Measurements from ENCODE around the gene NEXN.
"Not testable (repeated sequence)": the region's sequence is repeated elsewhere in the genome, so short reads cannot be mapped to it uniquely, and the experiment has no call there.

The NEXN gene

DNA sequence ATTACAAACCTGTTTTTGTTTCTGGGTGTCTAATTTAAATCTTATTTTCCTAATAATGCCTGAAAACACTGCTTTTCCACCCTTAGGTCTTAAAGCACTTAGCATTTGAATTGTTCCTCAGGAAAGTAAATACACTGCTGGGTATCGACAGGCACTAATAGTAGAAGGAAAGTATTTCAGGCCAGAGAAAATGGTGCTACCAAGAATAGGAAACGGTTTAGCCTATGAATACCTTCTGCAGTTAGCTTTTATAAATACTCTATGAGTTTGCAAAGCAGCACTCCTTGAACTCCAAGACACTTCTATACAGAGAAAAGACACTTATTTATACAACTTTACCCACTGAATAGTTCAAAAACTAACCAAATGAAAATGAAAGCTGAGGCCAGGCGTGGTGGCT lies 83.7 kb downstream of the NEXN start:
- no peak for DNase-seq

DNA sequence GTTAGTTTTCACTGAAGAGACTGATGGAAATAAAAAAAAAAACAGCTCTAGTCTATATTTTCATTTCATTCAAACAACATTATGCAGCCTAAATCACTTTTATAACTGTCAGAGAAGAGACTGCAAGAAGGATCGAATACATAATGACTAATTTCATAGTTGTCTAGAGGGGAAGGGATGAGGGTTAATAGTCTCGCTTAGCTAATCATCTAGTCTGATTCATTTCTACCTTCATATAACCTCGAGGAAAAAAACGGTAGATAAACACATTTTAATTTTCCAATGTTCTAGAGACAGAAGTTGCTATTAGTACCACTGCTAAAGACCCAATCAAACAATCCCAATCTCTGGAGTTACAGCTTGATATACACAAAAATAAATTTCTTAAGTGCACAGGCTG lies 87.0 kb downstream of the NEXN start:
- DNase-seq = no peak

DNA sequence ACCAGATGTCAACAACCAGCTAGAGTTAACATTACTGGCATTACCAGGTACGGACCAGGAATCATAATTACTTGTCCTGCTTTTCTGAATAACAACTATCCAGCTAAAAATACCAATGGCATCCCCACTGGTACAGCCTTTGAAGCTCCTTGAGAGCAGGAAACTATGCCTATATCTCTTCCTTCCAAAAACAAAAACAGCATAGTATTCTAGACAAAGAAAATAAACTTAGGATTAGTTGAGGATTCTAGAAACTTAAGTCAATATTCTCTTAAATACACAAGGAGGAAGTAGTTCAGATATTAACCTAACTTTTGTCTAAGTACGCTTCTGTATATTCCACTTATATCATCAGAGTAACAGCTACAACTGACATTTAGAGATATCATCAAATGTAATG lies 87.5 kb downstream of the NEXN start:
- DNase-seq = no peak

DNA sequence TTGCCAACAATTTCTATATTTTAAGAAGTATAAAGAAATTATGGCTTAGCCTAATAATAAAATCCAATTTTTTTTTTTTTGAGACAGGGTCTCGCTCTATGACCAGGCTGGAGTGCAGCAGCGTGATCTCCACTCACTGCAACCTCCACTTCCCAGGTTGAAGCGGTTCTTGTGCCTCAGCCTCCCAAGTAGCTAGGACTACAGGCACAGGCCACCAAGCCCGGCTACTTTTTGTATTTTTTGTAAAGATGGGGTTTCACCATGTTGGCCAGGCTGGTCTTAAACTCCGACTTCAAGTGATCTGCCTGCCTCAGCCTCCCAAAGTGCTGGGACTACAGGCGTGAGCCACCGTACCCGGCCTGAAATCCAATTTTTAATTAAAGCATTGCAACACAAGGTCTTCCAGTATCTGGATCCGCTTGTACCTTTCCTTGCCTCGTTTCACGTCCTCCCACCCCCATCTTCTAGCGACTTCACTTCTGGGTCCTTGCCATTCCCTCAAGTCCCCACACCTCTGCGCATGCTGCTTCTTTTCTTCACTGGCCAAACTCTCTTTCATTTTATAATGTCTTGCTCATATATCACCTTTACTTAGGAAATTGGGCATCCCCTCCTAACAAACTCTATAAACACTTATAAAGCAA lies 88.1 kb downstream of the NEXN start:
- DNase-seq = no peak

DNA sequence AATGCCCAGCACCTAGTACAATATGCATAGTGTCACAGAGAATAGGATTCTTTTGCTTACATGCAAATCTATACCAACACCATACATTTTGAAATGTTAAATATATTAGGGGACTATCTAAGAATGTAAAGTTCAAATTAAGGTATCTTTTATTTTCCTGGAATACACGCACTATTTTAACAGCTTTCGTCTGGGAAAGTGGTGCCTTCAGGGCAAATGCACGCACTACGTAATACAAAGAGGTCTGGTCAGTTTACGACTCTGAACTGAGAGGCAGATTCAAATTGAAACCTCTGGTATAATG lies 89.5 kb downstream of the NEXN start:
- DNase-seq = no peak

DNA sequence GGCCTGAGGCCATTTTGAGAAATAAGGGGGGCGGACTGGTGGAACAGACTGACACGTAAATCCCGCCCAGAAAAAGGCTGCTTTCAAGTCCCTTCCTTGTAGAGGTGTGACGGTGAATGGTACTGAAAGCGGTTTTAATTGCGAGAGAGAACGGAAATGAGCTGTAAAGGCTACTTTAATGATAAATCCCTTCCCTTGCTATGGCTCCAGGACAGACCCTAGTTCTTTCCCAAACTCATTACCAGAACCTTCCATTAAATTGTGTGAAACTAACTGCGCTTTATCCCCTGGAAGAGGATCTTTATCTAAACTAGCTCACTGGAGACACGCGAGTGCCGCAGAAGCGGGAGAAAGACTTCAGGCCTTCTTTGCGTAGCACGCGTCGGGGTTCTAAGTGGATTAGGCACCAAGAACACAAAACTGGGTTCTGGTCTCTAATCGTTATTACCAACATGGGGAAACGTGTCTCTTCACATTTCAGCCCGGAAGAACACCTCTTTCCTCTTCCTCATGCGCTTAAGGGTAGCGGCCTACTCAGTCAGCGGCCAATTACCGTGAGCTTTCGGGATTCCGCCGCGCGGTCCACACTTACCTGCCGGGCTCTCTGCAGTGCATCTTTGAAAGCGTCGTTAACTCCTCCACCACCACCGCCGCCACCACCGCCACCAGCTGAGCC lies 90.0 kb downstream of the NEXN start:
- DNase-seq = peak; percentile 82

DNA sequence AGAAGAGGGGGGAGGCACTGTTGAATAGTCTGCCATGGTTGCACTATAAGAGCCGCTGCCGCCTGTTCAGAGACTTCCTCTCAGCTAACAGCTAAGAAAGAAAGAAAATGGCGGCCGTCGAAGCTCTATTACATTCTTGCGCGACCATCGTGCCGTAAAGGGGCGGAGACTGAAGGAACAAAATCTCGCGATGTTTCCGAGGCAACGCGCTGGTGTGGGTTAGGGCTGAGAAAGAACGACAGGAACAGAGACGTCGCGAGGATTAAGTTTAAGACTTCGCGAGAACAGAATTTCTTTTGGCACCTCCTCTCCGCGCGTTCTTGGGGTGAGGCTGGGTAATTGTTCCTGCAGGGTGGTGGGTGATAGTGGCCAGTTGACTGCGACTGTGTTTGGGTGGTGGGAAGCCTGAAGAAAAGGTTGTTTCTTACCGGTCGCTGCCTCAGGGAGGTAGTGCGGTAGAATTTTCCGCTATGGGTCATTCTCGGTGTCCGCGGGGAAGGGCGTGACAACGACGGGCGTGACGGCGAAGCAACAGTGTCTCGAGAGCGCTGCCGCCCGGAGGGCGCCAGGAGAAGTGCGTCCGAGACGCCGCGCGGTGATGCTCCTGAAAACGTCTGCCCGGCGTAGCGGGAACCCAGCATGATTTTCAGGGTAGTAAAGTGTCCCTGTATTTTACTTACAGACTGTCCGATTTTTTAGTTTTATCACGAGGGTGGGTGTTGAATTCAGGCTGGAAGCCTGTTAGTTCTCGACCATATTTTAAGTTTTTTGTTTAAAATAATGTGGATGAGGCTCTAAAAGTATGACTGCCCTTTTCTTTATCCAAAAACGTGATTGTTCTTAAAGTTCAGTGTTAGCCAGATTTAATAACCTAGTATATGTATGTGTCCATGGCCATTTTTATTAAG lies 90.8 kb downstream of the NEXN start, which contains the start of gene FUBP1:
Gene FUBP1 (minus strand): TSS at position 104 of the 908 bp plus-strand sequence. CDS start 68 bp downstream, at position 36.
- DNase-seq = peak; percentile 94

DNA sequence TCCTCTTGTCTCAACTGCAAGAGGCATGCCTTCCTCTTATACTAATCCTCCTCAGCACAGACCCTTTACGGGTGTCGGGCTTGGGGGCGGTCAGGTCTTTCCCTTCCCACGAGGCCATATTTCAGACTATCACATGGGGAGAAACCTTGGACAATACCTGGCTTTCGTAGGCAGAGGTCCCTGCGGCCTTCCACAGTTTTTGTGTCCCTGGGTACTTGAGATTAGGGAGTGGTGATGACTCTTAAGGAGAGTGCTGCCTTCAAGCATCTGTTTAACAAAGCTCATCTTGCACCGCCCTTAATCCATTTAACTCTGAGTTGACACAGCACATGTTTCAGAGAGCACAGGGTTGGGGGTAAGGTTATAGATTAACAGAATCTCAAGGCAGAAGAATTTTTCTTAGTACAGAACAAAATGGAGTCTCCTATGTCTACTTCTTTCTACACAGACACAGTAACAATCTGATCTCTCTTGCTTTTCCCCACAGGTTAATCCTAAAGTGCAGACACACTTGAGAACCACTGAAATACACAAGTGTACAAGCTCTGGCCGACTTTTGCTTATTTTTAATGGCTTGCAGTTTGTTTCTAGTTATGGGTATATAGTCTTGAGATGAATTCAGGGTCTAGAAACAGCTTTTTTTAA lies 95.0 kb downstream of the NEXN start:
- DNase-seq = not testable (repeated sequence)

DNA sequence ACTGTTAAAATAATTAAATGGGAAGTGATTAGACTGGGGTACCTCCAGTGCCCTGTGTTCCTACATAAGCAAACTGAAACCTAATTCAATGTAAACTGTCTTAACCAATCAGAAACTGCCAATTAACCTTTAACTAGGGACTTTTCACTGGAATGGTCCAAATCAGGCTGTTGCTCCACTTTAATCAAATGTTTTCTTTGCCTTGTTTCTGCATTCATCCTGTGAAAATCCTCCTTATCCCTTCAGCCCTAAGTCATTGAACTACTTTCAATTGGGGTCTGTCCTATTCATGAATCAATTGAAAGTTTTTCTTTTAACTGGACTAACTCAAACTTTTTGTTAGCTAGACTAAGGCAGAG lies 95.6 kb downstream of the NEXN start:
- DNase-seq = no peak

DNA sequence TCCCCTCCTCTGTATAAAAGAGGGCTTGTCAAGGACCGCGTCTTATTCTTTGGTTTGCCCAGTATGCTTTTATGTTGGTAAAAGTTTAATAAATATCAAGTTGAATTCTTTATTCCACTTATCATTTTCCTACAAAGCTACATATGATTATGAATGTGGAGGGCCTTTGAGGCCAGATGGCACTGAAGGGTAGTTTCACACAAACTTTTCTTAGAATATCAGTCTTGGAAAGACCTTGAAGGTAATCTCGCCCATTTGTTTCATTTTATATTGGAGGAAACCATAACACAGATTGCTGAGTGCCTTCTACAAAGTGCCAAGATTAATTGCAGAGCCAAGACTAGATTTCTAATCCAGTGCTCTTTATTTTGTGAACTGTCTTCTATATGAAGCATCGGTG lies 96.2 kb downstream of the NEXN start:
- no peak for DNase-seq

DNA sequence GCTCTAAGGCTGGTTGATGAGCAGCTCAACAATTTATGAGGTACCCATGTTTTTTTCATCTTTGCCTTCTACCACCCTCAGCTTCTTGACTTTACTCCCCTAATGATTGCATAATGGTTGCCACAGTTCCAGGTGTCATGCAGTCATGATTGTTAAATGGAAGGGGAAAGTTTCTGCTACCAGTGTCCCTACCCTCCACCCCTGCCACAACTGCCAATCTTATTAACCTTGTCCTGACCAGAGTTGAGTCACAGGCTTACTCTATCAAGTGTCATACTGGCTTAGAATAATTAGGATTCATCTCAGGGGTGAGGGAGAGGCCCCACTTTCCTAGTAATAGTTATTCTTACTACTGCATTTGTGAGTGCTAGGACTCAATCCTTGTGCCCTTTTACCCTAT lies 98.4 kb downstream of the NEXN start:
- DNase-seq = peak; percentile 29

DNA sequence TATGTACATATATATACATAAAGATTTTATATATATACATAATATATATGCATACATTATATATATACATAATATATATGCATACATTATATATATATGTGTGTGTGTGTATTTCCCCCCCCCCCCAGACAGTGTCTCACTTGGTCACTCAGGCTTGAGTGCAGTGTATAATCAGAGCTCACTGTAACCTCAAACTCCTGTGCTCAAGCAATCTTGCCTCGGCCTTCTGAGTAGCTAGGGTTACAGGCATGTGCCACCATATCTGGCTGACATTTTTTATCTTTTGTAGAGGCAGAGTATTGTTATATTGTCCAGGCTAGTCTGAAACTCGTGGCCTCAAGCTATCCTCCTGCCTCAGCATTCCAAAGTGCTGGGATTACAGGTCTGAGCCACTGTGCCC lies 99.5 kb downstream of the NEXN start:
- no peak for DNase-seq

DNA sequence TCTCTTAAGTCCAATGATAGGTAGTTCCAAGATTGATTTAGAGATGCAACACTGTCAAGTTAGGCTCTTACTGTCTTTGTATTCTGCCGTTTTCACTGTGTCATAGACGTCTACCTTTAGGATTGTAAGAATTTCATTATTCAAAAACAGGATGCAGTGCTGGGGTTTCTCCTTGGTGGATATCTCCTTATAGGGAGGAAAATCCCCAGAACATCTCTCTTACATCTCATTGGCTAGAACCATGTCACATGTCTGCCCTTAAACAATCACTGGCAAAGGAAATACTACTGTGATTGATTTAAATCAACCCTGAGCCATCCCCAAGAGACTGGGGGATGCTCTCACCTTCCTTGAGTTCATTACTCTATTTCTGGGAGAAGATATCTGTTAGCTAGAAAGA lies 101.3 kb downstream of the NEXN start:
- DNase-seq = no peak

DNA sequence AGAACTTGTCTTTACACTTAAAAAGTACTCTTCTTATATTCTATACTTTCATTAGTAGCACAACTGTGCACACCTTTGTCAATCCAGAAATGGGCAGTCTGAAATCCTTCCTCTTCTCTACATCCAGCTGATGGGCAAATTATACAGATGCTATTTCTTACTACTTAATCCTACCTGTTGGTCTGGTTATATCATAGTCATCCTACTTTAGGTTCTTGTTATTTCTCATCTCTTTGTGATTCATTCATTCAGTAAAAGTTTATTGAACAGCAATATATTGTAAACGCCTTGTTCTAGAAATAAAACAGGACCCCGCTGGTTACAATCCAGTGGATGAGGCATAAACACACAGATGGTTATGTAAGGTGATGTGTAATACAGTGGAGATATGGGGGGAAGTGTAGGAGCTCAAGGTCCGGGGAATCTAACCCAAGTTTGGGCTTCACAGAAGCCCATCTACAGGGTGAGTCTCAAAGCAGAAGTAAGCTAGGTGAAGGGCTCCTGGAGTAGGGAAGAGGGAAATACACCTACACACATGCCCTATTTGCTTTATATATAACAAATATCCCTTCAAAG lies 102.3 kb downstream of the NEXN start:
- DNase-seq = no peak

DNA sequence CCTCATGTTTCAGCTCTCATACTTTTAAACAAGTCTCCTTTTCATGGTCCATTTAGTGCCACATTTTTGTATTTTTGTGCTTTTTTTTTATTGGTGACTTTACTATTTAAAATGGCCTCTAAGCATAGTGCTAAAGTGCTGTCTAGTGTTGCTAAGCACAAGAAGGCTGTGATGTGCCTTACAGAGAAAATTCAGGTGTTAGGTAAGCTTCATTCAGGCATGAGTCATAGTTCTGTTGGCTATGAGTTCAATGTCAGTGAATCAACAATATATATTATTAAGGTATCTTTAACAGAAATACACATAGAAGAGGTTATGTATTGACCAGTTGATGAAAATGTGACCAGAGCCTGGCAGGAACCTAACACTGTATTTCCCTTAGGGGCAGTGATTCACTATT lies 103.2 kb downstream of the NEXN start:
- no peak for DNase-seq

All from stimulated activated CD4-positive, alpha-beta T cell treated with anti-CD3 and anti-CD28 coated beads, Interleukin-15, amount 100 ng/mL, for 24 hours (primary cell).